ENCODE data around the gene PDE6G. TPM values are rescaled to one million over a fixed set of nuclear protein-coding genes. Genes with fewer than 3 reads are reported as not detected.

Gene PDE6G
- total and polyA plus RNA-seq, 2 of the 13 experiments (the other 11 are each of a cell fraction or from before 2014, with no cell fraction given): 1.4 to 6.7 TPM

DNA sequence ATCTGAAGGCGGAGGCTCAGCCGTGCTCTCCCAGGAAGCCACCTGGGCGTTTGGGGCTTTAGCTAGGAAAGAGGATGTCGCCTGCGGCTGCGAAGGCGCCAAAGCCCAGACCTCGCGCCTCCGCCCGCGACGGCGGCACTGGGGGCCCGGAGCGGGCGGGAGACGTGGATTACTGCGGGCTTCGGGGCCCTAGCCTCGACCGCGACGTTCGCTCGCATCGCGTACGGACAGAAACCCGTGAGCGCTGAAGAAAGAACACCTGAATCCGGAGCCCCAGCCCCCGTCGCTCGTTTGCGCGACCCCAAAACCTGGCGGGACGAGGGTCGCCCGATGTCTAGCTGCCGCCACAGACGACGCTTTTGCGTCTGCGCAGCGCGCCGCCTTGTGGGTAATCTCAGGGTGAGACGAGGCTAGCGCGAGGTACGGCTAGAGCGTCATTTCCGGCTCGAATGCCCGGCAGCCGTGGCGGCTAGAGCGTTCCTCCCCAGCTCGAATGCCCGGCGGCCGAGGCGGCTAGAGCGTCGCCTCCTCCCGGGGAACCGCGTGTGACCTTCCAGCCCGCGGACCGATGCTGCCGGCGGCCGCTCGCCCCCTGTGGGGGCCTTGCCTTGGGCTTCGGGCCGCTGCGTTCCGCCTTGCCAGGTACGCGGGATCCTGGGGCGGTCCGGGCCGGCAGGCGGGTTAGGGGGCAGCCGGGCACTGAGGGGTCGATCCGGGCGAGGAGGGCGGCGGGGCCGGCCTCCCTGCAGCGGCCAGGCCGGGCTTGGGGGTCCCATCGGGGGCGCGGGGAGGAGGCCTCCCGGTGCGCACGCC, 46.8 kb upstream of the PDE6G start, which contains the start of gene MRPL12 (continued):
- TF ChIP-seq ZMAT3 (CRISPR knock-in tag; conservative IDR thresholded peaks at IDR 0.05) (no peak), XRCC5 (optimal IDR thresholded peaks at IDR 0.05; ENCODE audit: low read length) (peak; percentile 94), BATF2 (CRISPR knock-in tag; IDR thresholded peaks at IDR 0.05) (peak; percentile 94), ZNF329 (CRISPR knock-in tag; IDR thresholded peaks at IDR 0.05; ENCODE audit: low read depth) (peak; percentile 75), ZFYVE20 (CRISPR knock-in tag; IDR thresholded peaks at IDR 0.05; ENCODE audit: borderline replicate concordance, low read depth) (peak; percentile 85; the same call in 1 of the 2 replicates), ZNF598 (CRISPR knock-in tag; IDR thresholded peaks at IDR 0.05; ENCODE audit: borderline replicate concordance) (0 out of 2 replicates have a peak, but pooled peaks have one; percentile 23), ZNF556 (CRISPR knock-in tag; IDR thresholded peaks at IDR 0.05; ENCODE audit: borderline replicate concordance) (peak; percentile 94), ZNF207 (IDR thresholded peaks at IDR 0.05; ENCODE audit: borderline replicate concordance) (no peak), ZNF782 (CRISPR knock-in tag; IDR thresholded peaks at IDR 0.05; ENCODE audit: borderline replicate concordance) (peak; percentile 81; the same call in 1 of the 2 replicates), CAMTA2 (CRISPR knock-in tag; IDR thresholded peaks at IDR 0.05; ENCODE audit: borderline replicate concordance) (peak; percentile 95), ZNF652 (CRISPR knock-in tag; IDR thresholded peaks at IDR 0.05; ENCODE audit: borderline replicate concordance, low read depth) (peak; percentile 14; the same call in 1 of the 2 replicates), ZSCAN21 (CRISPR knock-in tag; IDR thresholded peaks at IDR 0.05; ENCODE audit: borderline replicate concordance) (peak; percentile 96), MEIS1 (CRISPR knock-in tag; IDR thresholded peaks at IDR 0.05; ENCODE audit: borderline replicate concordance) (no peak), HDAC6 (IDR thresholded peaks at IDR 0.05; ENCODE audit: low read depth, low read length) (no peak), FIP1L1 (IDR thresholded peaks at IDR 0.05; ENCODE audit: borderline replicate concordance, insufficient read depth, low read depth, low read length) (no peak), MYNN (CRISPR knock-in tag; IDR thresholded peaks at IDR 0.05; ENCODE audit: low read depth) (peak; percentile 79; the same call in 1 of the 2 replicates), GZF1 (CRISPR knock-in tag; IDR thresholded peaks at IDR 0.05) (peak; percentile 71), ZNF780A (CRISPR knock-in tag; IDR thresholded peaks at IDR 0.05) (peak; percentile 82), NFE2 (CRISPR knock-in tag; IDR thresholded peaks at IDR 0.05) (no peak), ZKSCAN8 (CRISPR knock-in tag; IDR thresholded peaks at IDR 0.05; ENCODE audit: borderline replicate concordance) (no peak; the same call in 1 of the 2 replicates), CHCHD3 (CRISPR knock-in tag; IDR thresholded peaks at IDR 0.05) (peak; percentile 17), ZNF333 (CRISPR knock-in tag; IDR thresholded peaks at IDR 0.05; ENCODE audit: borderline replicate concordance) (no peak), KDM4B (CRISPR knock-in tag; IDR thresholded peaks at IDR 0.05) (peak; percentile 96), JARID2 (CRISPR knock-in tag; IDR thresholded peaks at IDR 0.05; ENCODE audit: insufficient replicate concordance) (peak; percentile 87), ZNF432 (CRISPR knock-in tag; IDR thresholded peaks at IDR 0.05; ENCODE audit: borderline replicate concordance) (peak; percentile 46; the same call in 1 of the 2 replicates)
- TF ChIP-seq, protein P1, sequence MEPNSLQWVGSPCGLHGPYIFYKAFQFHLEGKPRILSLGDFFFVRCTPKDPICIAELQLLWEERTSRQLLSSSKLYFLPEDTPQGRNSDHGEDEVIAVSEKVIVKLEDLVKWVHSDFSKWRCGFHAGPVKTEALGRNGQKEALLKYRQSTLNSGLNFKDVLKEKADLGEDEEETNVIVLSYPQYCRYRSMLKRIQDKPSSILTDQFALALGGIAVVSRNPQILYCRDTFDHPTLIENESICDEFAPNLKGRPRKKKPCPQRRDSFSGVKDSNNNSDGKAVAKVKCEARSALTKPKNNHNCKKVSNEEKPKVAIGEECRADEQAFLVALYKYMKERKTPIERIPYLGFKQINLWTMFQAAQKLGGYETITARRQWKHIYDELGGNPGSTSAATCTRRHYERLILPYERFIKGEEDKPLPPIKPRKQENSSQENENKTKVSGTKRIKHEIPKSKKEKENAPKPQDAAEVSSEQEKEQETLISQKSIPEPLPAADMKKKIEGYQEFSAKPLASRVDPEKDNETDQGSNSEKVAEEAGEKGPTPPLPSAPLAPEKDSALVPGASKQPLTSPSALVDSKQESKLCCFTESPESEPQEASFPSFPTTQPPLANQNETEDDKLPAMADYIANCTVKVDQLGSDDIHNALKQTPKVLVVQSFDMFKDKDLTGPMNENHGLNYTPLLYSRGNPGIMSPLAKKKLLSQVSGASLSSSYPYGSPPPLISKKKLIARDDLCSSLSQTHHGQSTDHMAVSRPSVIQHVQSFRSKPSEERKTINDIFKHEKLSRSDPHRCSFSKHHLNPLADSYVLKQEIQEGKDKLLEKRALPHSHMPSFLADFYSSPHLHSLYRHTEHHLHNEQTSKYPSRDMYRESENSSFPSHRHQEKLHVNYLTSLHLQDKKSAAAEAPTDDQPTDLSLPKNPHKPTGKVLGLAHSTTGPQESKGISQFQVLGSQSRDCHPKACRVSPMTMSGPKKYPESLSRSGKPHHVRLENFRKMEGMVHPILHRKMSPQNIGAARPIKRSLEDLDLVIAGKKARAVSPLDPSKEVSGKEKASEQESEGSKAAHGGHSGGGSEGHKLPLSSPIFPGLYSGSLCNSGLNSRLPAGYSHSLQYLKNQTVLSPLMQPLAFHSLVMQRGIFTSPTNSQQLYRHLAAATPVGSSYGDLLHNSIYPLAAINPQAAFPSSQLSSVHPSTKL (CRISPR knock-in tag; IDR thresholded peaks at IDR 0.05): peak; percentile 74; the same call in 1 of the 2 replicates
